Neural cell (in vitro differentiated cells): ENCODE measurements around the gene TBX4. TPM values are rescaled to one million over a fixed set of nuclear protein-coding genes. Genes with fewer than 3 reads are reported as not detected.
"Not testable (repeated sequence)": the region's sequence is repeated elsewhere in the genome, so short reads cannot be mapped to it uniquely, and the experiment has no call there.

Source experiments
- H2AFZ ChIP-seq: fragments of 200-600, 300-800 bp; sonication (generic), shearing (Covaris generic); 2 replicates; pipeline ENCODE4 v1.6.0; 2014; ENCODE audit warnings: low read depth, mild to moderate bottlenecking, antibody characterized with exemption, low read length, moderate library complexity
- H3F3A ChIP-seq: fragments of 200-600 bp; shearing (Covaris generic); 2 replicates; pipeline ENCODE4 v1.6.1; 2016; ENCODE audit warnings: mild to moderate bottlenecking, moderate library complexity, mixed read lengths, antibody characterized with exemption, low read length; ENCODE audit not compliant: insufficient read depth, poor library complexity, severe bottlenecking
- H3K27ac ChIP-seq: fragments of 200-600, 300-800 bp; sonication (generic), shearing (Covaris generic); 2 replicates; pipeline ENCODE4 v1.5.1; 2014; ENCODE audit warnings: mild to moderate bottlenecking, low read length, moderate library complexity
- H3K27me3 ChIP-seq: fragments of 300-800, 200-600 bp; sonication (generic), shearing (Covaris generic); 2 replicates; pipeline ENCODE4 v1.6.0; 2014; ENCODE audit warnings: mild to moderate bottlenecking, low read depth, low read length, moderate library complexity; ENCODE audit not compliant: insufficient read depth
- H3K36me3 ChIP-seq: fragments of 300-800, 200-600 bp; sonication (generic), shearing (Covaris generic); 2 replicates; pipeline ENCODE4 v1.5.1; 2014; ENCODE audit warnings: mild to moderate bottlenecking, antibody characterized with exemption, low read length, moderate library complexity; ENCODE audit not compliant: insufficient read depth
- H3K4me2 ChIP-seq: fragments of 300-800, 200-600 bp; sonication (generic), shearing (Covaris generic); 2 replicates; pipeline ENCODE4 v1.6.0; 2014; ENCODE audit warnings: mild to moderate bottlenecking, low read length
- H3K4me3 ChIP-seq: fragments of 300-800, 200-600 bp; sonication (generic), shearing (Covaris generic); 2 replicates; pipeline ENCODE4 v1.5.1; 2014; ENCODE audit warnings: mild to moderate bottlenecking, low read length, moderate library complexity
- H3K79me2 ChIP-seq: fragments of 200-600 bp; shearing (Covaris generic); replicated peaks from 2 replicates; pipeline ENCODE4 v1.6.0; 2014; ENCODE audit warnings: mild to moderate bottlenecking, low read length, moderate library complexity; ENCODE audit not compliant: insufficient read depth
- H3K9ac ChIP-seq: fragments of 300-800, 200-600 bp; sonication (generic), shearing (Covaris generic); 2 replicates; pipeline ENCODE4 v1.6.1; 2016; ENCODE audit warnings: mild to moderate bottlenecking, low read length, mixed read lengths
- H3K9me2 ChIP-seq: fragments of 200-600 bp; shearing (Covaris generic); 2 replicates; pipeline ENCODE4 v1.6.1; 2016; ENCODE audit warnings: mild to moderate bottlenecking, low read length, mixed read lengths; ENCODE audit not compliant: insufficient read depth
- H3K9me3 ChIP-seq: fragments of 200-600, 300-800 bp; sonication (generic), shearing (Covaris generic); 2 replicates; pipeline ENCODE4 v1.6.1; 2016; ENCODE audit warnings: mild to moderate bottlenecking, mixed run types, low read length, moderate library complexity, mixed read lengths
- H4K20me1 ChIP-seq: fragments of 200-600 bp; shearing (Covaris generic); 2 replicates; pipeline ENCODE4 v1.6.1; 2016; ENCODE audit warnings: mild to moderate bottlenecking, mixed run types; ENCODE audit not compliant: insufficient read depth
- CTCF ChIP-seq: fragments of 450-650 bp; IDR thresholded peaks from 2 replicates; pipeline ENCODE4 v1.5.1; 2014; ENCODE audit warnings: antibody characterized with exemption, mild to moderate bottlenecking, moderate library complexity; ENCODE audit not compliant: poor library complexity, severe bottlenecking
- EP300 ChIP-seq: fragments of 450-650 bp; conservative IDR thresholded peaks from 2 replicates; pipeline ENCODE4 v1.6.1; 2014; ENCODE audit warnings: antibody characterized with exemption, mild to moderate bottlenecking, moderate library complexity; ENCODE audit not compliant: poor library complexity, severe bottlenecking
- MXI1 ChIP-seq: fragments of 450-650 bp; conservative IDR thresholded peaks from 2 replicates; pipeline ENCODE4 v1.6.1; 2014; ENCODE audit warnings: antibody characterized with exemption, mild to moderate bottlenecking; ENCODE audit not compliant: poor library complexity, severe bottlenecking
- POLR2AphosphoS5 ChIP-seq: IDR thresholded peaks from 2 replicates; pipeline ENCODE4 v1.6.1; 2012
- RAD21 ChIP-seq: fragments of 450-650 bp; conservative IDR thresholded peaks from 2 replicates; pipeline ENCODE4 v1.6.1; 2014; ENCODE audit warnings: antibody characterized with exemption, mild to moderate bottlenecking, moderate library complexity
- REST ChIP-seq: IDR thresholded peaks from 2 replicates; pipeline ENCODE4 v1.6.1; 2012; ENCODE audit warnings: borderline replicate concordance
- SMC3 ChIP-seq: fragments of 450-650 bp; conservative IDR thresholded peaks from 2 replicates; pipeline ENCODE4 v1.6.1; 2014; ENCODE audit warnings: antibody characterized with exemption, mild to moderate bottlenecking, moderate library complexity; ENCODE audit not compliant: poor library complexity
- TAF1 ChIP-seq: IDR thresholded peaks from 2 replicates; pipeline ENCODE4 v1.6.1; 2012; ENCODE audit warnings: low read depth
- polyA plus RNA-seq: library from polyadenylated mRNA; depleted of rRNA; stranded (reverse); fragments of >200 nt; gene quantifications from 2 replicates; pipeline ENCODE4 v1.2.3, GENCODE V29; 2014

The TBX4 gene
- polyA plus RNA-seq, 1 donor from 2014 or later: not detected

- H3F3A ChIP-seq: no peaks in the 10 kb centered on the region
- H2AFZ ChIP-seq: no peak overlapping the region
- H3K27ac ChIP-seq: no peak overlapping the region
- H3K4me2 ChIP-seq: no peak overlapping the region
- no peak for TF ChIP-seq RAD21
- TF ChIP-seq CTCF: no peak
- no peak for TF ChIP-seq EP300
- no peak for TF ChIP-seq MXI1
- no peak overlapping the region for H3K4me3 ChIP-seq
- no peak overlapping the region for H3K9ac ChIP-seq
- peaks cover 44% of the 10 kb centered on the region for H3K27me3 ChIP-seq
- no peaks in the 10 kb centered on the region for H3K9me2 ChIP-seq
- no peaks in the 10 kb centered on the region for H3K36me3 ChIP-seq
- no peaks in the 10 kb centered on the region for H3K9me3 ChIP-seq
- H4K20me1 ChIP-seq: no peaks in the 10 kb centered on the region
- H3K79me2 ChIP-seq: no peaks in the 10 kb centered on the region
Observed at GRCh38 chr17:61447358-61447757, 4.9 kb upstream of the TBX4 start.

- H4K20me1 ChIP-seq: no peaks in the 10 kb centered on the region
- no peak overlapping the region for H3K27ac ChIP-seq
- TF ChIP-seq RAD21 (no peak), SMC3 (no peak), REST (no peak), POLR2AphosphoS5 (no peak), TAF1 (no peak)
- H3K9ac ChIP-seq: no peak overlapping the region
- no peaks in the 10 kb centered on the region for H3K36me3 ChIP-seq
- H3K9me3 ChIP-seq: no peaks in the 10 kb centered on the region
- H3K27me3 ChIP-seq: peaks cover 51% of the 10 kb centered on the region
- no peaks in the 10 kb centered on the region for H3K9me2 ChIP-seq
- no peaks in the 10 kb centered on the region for H3F3A ChIP-seq
- no peak overlapping the region for H3K4me2 ChIP-seq
- no peak overlapping the region for H2AFZ ChIP-seq
- no peaks in the 10 kb centered on the region for H3K79me2 ChIP-seq
- H3K4me3 ChIP-seq: no peak overlapping the region
Observed at GRCh38 chr17:61448042-61448441, 4.2 kb upstream of the TBX4 start.

GRCh38 chr17:61449140-61449539 is 3.1 kb upstream of the TBX4 start:
- not testable (repeated sequence) for H3K4me3 ChIP-seq, H4K20me1 ChIP-seq, H3K9me3 ChIP-seq, H3K4me2 ChIP-seq, H3K9ac ChIP-seq, H3K27ac ChIP-seq, H3K9me2 ChIP-seq, H3K36me3 ChIP-seq, H2AFZ ChIP-seq, H3K79me2 ChIP-seq, H3F3A ChIP-seq
- H3K27me3 ChIP-seq: peaks cover 62% of the 10 kb centered on the region
